Mesenchymal stem cell (in vitro differentiated cells and primary cell): ENCODE results near the gene SOX8.

Experiments used
- DNase-seq: peaks from one replicate; pipeline ENCODE4 v3.0.0-alpha.2; 2013
- H2AFZ ChIP-seq: one replicate; pipeline ENCODE4 v1.6.1; 2013; ENCODE audit warnings: low read depth, mild to moderate bottlenecking, control low read depth, inconsistent platforms, low read length, moderate library complexity
- H2AK5ac ChIP-seq: 2 replicates; pipeline ENCODE4 v1.6.1; 2013; ENCODE audit warnings: low read length, moderate library complexity, mild to moderate bottlenecking, inconsistent platforms; ENCODE audit not compliant: severe bottlenecking
- H2BK120ac ChIP-seq: one replicate; pipeline ENCODE4 v1.6.1; 2013; ENCODE audit warnings: low read depth, mild to moderate bottlenecking, inconsistent platforms, low read length, moderate library complexity
- H2BK12ac ChIP-seq, 2 experiments: one replicate each; pipeline ENCODE4 v1.6.1; 2013; ENCODE audit warnings: inconsistent platforms in 2 of 2, low read length in 2 of 2, mild to moderate bottlenecking in 2 of 2, moderate library complexity in 2 of 2, control low read depth in 1 of 2
- H2BK15ac ChIP-seq: one replicate; pipeline ENCODE4 v1.6.1; 2013; ENCODE audit warnings: mild to moderate bottlenecking, low read depth, inconsistent platforms; ENCODE audit not compliant: poor library complexity, severe bottlenecking
- H2BK5ac ChIP-seq: 2 replicates; pipeline ENCODE4 v1.6.1; 2013; ENCODE audit warnings: low read depth, mild to moderate bottlenecking, low read length, control low read depth, inconsistent platforms; ENCODE audit not compliant: poor library complexity, severe bottlenecking
- H3K14ac ChIP-seq, 2 experiments: one replicate each; pipeline ENCODE4 v1.6.1; 2013; ENCODE audit warnings: inconsistent platforms in 2 of 2, low read length in 2 of 2, control low read depth in 1 of 2, mild to moderate bottlenecking in 1 of 2, moderate library complexity in 1 of 2
- H3K18ac ChIP-seq, 2 experiments: one replicate each; pipeline ENCODE4 v1.6.1; 2013; ENCODE audit warnings: inconsistent platforms in 2 of 2, low read length in 2 of 2, control low read depth in 1 of 2, low read depth in 1 of 2, mild to moderate bottlenecking in 1 of 2
- H3K23ac ChIP-seq, 2 experiments: one replicate each; pipeline ENCODE4 v1.6.1; 2013; ENCODE audit warnings: inconsistent platforms in 2 of 2, low read length in 2 of 2, mild to moderate bottlenecking in 2 of 2, moderate library complexity in 2 of 2, control low read depth in 1 of 2
- H3K27ac ChIP-seq: 2 replicates; pipeline ENCODE4 v1.5.1; 2013; ENCODE audit warnings: mild to moderate bottlenecking, moderate library complexity, low read length, control low read depth, inconsistent platforms; ENCODE audit not compliant: poor library complexity, severe bottlenecking
- H3K27me3 ChIP-seq, 2 experiments: 2 replicates each; pipeline versions ENCODE4 v1.6.1 to v1.7.0; 2013; ENCODE audit warnings: low read length in 2 of 2, mild to moderate bottlenecking in 2 of 2, moderate library complexity in 2 of 2, control low read depth in 1 of 2, inconsistent platforms in 1 of 2; ENCODE audit not compliant: control insufficient read depth in 1 of 2, insufficient read depth in 1 of 2
- H3K36me3 ChIP-seq, 2 experiments: 2 replicates each; pipeline versions ENCODE4 v1.6.1 to v1.7.0; 2013; ENCODE audit warnings: low read length in 2 of 2, control low read depth in 1 of 2, inconsistent platforms in 1 of 2, low read depth in 1 of 2, mild to moderate bottlenecking in 1 of 2; ENCODE audit not compliant: insufficient read depth in 2 of 2, control insufficient read depth in 1 of 2
- H3K4ac ChIP-seq, 2 experiments: one replicate each; pipeline ENCODE4 v1.6.1; 2013; ENCODE audit warnings: inconsistent platforms in 2 of 2, low read length in 2 of 2, mild to moderate bottlenecking in 2 of 2, moderate library complexity in 2 of 2, control low read depth in 1 of 2, low read depth in 1 of 2
- H3K4me1 ChIP-seq: 2 replicates; pipeline ENCODE4 v1.6.1; 2013; ENCODE audit warnings: low read depth, low read length, control low read depth; ENCODE audit not compliant: control insufficient read depth, insufficient read depth
- H3K4me2 ChIP-seq: 2 replicates; pipeline ENCODE4 v1.6.1; 2013; ENCODE audit warnings: low read length, mild to moderate bottlenecking, inconsistent platforms; ENCODE audit not compliant: poor library complexity, severe bottlenecking
- H3K4me3 ChIP-seq, 2 experiments: 2 replicates each; pipeline versions ENCODE4 v1.5.1 to v1.7.0; 2013; ENCODE audit warnings: low read length in 2 of 2, mild to moderate bottlenecking in 2 of 2, control low read depth in 1 of 2, low read depth in 1 of 2; ENCODE audit not compliant: insufficient read depth in 1 of 2
- H3K79me1 ChIP-seq: replicated peaks from 2 replicates; pipeline ENCODE4 v1.6.1; 2013; ENCODE audit warnings: mild to moderate bottlenecking, control low read depth, low read length, inconsistent platforms; ENCODE audit not compliant: poor library complexity, severe bottlenecking
- H3K9ac ChIP-seq: 2 replicates; pipeline ENCODE4 v1.7.0; 2013; ENCODE audit warnings: mild to moderate bottlenecking, low read length, moderate library complexity
- H3K9me3 ChIP-seq: 2 replicates; pipeline ENCODE4 v1.7.0; 2013; ENCODE audit warnings: mild to moderate bottlenecking, low read length; ENCODE audit not compliant: control insufficient read depth
- H4K8ac ChIP-seq: one replicate; pipeline ENCODE4 v1.6.1; 2013; ENCODE audit warnings: inconsistent platforms, mild to moderate bottlenecking, low read length, moderate library complexity
- H4K91ac ChIP-seq: one replicate; pipeline ENCODE4 v1.6.1; 2013; ENCODE audit warnings: mild to moderate bottlenecking, low read length, inconsistent platforms
- WGBS: methylation state at CpG from one replicate; pipeline ENCODE4 v1.1.7; 2013; ENCODE audit warnings: mixed read lengths; 5-methylcytosine and 5-hydroxymethylcytosine counted together

SOX8 gene

GRCh38 chr16:1019231-1020090, 37.9 kb downstream of the SOX8 start:
- Histone ChIP-seq H2BK5ac (no peak overlapping the region), H3K4ac (no peak overlapping the region), H3K36me3 (no peaks in the 10 kb centered on the region), H3K27me3 (peaks cover 16 to 59% of the 10 kb centered on the region in 2 experiments), H3K18ac (no peak overlapping the region), H4K8ac (no peak overlapping the region), H3K4me2 (no peak overlapping the region), H3K79me1 (no peaks in the 10 kb centered on the region), H3K9me3 (no peaks in the 10 kb centered on the region), H3K23ac (no peak overlapping the region), H3K9ac (peak overlapping the region; percentile 59), H4K91ac (no peak overlapping the region), H2BK12ac (no peak overlapping the region), H2AFZ (no peak overlapping the region), H2BK120ac (no peak overlapping the region), H3K4me3 (peak overlapping the region in 1 of 2 experiments; percentile 64), H2AK5ac (no peak overlapping the region), H3K14ac (no peak overlapping the region), H2BK15ac (no peak overlapping the region), H3K4me1 (peaks cover 4% of the 10 kb centered on the region), H3K27ac (no peak overlapping the region)
- WGBS = 94% methylated on average over 66 of the region's 66 CpGs
- DNase-seq = no peak

GRCh38 chr16:1020091-1020399, 38.5 kb downstream of the SOX8 start:
- H3K36me3 ChIP-seq = no peaks in the 10 kb centered on the region
- no peak overlapping the region for H2BK5ac ChIP-seq
- peaks cover 10 to 62% of the 10 kb centered on the region in 2 experiments for H3K27me3 ChIP-seq
- H4K91ac ChIP-seq = no peak overlapping the region
- DNase-seq = no peak
- H3K14ac ChIP-seq = no peak overlapping the region
- H3K23ac ChIP-seq = no peak overlapping the region
- no peak overlapping the region for H2AFZ ChIP-seq
- no peaks in the 10 kb centered on the region for H3K9me3 ChIP-seq
- no peak overlapping the region for H3K27ac ChIP-seq
- no peak overlapping the region for H2AK5ac ChIP-seq
- peak overlapping the region in 1 of 2 experiments; percentile 64 for H3K4me3 ChIP-seq
- H2BK15ac ChIP-seq = no peak overlapping the region
- H4K8ac ChIP-seq = no peak overlapping the region
- H2BK12ac ChIP-seq = no peak overlapping the region
- no peak overlapping the region for H3K9ac ChIP-seq
- H3K4me1 ChIP-seq = no peaks in the 10 kb centered on the region
- H2BK120ac ChIP-seq = no peak overlapping the region
- H3K4ac ChIP-seq = no peak overlapping the region
- no peak overlapping the region for H3K4me2 ChIP-seq
- WGBS = 85% methylated on average over 11 of the region's 11 CpGs
- no peak overlapping the region for H3K18ac ChIP-seq
- H3K79me1 ChIP-seq = no peaks in the 10 kb centered on the region

GRCh38 chr16:1020591-1020990, 39.0 kb downstream of the SOX8 start:
- Histone ChIP-seq H3K4me1 (no peaks in the 10 kb centered on the region), H3K27ac (no peak overlapping the region), H3K18ac (no peak overlapping the region), H2AK5ac (no peak overlapping the region), H3K4me2 (no peak overlapping the region), H3K4me3 (no peak overlapping the region), H2BK5ac (no peak overlapping the region), H3K4ac (no peak overlapping the region), H4K91ac (no peak overlapping the region), H3K23ac (no peak overlapping the region), H2BK15ac (no peak overlapping the region), H2BK120ac (no peak overlapping the region), H3K14ac (no peak overlapping the region), H3K36me3 (no peaks in the 10 kb centered on the region), H2BK12ac (no peak overlapping the region), H4K8ac (no peak overlapping the region), H3K9me3 (no peaks in the 10 kb centered on the region), H3K27me3 (peaks cover 7 to 67% of the 10 kb centered on the region in 2 experiments), H2AFZ (no peak overlapping the region), H3K9ac (no peak overlapping the region), H3K79me1 (no peaks in the 10 kb centered on the region)
- no peak for DNase-seq
- WGBS = 86% methylated on average over 11 of the region's 11 CpGs

- Histone ChIP-seq H3K4ac (no peak overlapping the region), H3K18ac (no peak overlapping the region), H3K4me2 (no peak overlapping the region), H3K79me1 (no peaks in the 10 kb centered on the region), H3K4me1 (no peaks in the 10 kb centered on the region), H4K8ac (no peak overlapping the region), H2BK15ac (no peak overlapping the region), H3K9ac (no peak overlapping the region), H2AK5ac (no peak overlapping the region), H3K27me3 (peaks cover 4 to 73% of the 10 kb centered on the region in 2 experiments), H3K27ac (no peak overlapping the region), H2BK5ac (no peak overlapping the region), H3K4me3 (no peak overlapping the region), H2AFZ (no peak overlapping the region), H3K9me3 (no peaks in the 10 kb centered on the region), H4K91ac (no peak overlapping the region), H2BK120ac (no peak overlapping the region), H3K23ac (no peak overlapping the region), H3K14ac (no peak overlapping the region), H3K36me3 (no peaks in the 10 kb centered on the region), H2BK12ac (no peak overlapping the region)
- DNase-seq = no peak
- WGBS = 85% methylated on average over 27 of the region's 27 CpGs
Measured at GRCh38 chr16:1021553-1022160, 40.1 kb downstream of the SOX8 start.
